IPS-20b (cell line): Measurements from ENCODE around the gene SSBP3.
"Not testable (repeated sequence)": the region's sequence is repeated elsewhere in the genome, so short reads cannot be mapped to it uniquely, and the experiment has no call there.

Source experiments
- H3K27ac ChIP-seq: one replicate; pipeline ENCODE4 v1.5.1; 2013; ENCODE audit warnings: low read length
- H3K27me3 ChIP-seq: 2 replicates; pipeline ENCODE4 v1.6.1; 2013; ENCODE audit warnings: mild to moderate bottlenecking, low read length, inconsistent platforms; ENCODE audit not compliant: insufficient read depth
- H3K36me3 ChIP-seq: 2 replicates; pipeline ENCODE4 v1.6.1; 2013; ENCODE audit warnings: low read depth, mild to moderate bottlenecking, inconsistent platforms, low read length, moderate library complexity; ENCODE audit not compliant: insufficient read depth
- H3K4me1 ChIP-seq: 2 replicates; pipeline ENCODE4 v1.6.1; 2013; ENCODE audit warnings: mild to moderate bottlenecking, control low read depth, inconsistent platforms, low read length, moderate library complexity; ENCODE audit not compliant: insufficient read depth
- H3K4me3 ChIP-seq: 2 replicates; pipeline ENCODE4 v1.5.1; 2013; ENCODE audit warnings: mild to moderate bottlenecking, low read length, inconsistent platforms
- H3K9ac ChIP-seq: 2 replicates; pipeline ENCODE4 v1.6.1; 2013; ENCODE audit warnings: low read depth, mild to moderate bottlenecking, inconsistent platforms, low read length, moderate library complexity
- H3K9me3 ChIP-seq: 2 replicates; pipeline ENCODE4 v1.6.1; 2013; ENCODE audit warnings: mild to moderate bottlenecking, low read depth, low read length, inconsistent platforms; ENCODE audit not compliant: insufficient read depth

Gene SSBP3

GRCh38 chr1:54207896-54208295 lies 198.3 kb downstream of the SSBP3 start:
- H3K4me1 ChIP-seq, H3K9me3 ChIP-seq, H3K27ac ChIP-seq, H3K27me3 ChIP-seq, H3K4me3 ChIP-seq, H3K9ac ChIP-seq: not testable (repeated sequence)
- peaks cover 82% of the 10 kb centered on the region for H3K36me3 ChIP-seq

GRCh38 chr1:54207287-54207686 lies 198.9 kb downstream of the SSBP3 start:
- H3K9me3 ChIP-seq = no peaks in the 10 kb centered on the region
- H3K36me3 ChIP-seq = peaks cover 82% of the 10 kb centered on the region
- H3K27ac ChIP-seq = no peak overlapping the region

GRCh38 chr1:54204199-54204598 lies 202.0 kb downstream of the SSBP3 start:
- H3K4me3 ChIP-seq = no peak overlapping the region
- no peaks in the 10 kb centered on the region for H3K27me3 ChIP-seq
- peaks cover 57% of the 10 kb centered on the region for H3K36me3 ChIP-seq
- H3K4me1 ChIP-seq = peaks cover 6% of the 10 kb centered on the region; the same call in 1 of the 2 replicates
- no peak overlapping the region for H3K27ac ChIP-seq
- no peaks in the 10 kb centered on the region for H3K9me3 ChIP-seq
- H3K9ac ChIP-seq = no peak overlapping the region

More at GRCh38 chr1:54207287-54207686, 198.9 kb downstream of the SSBP3 start:
- no peaks in the 10 kb centered on the region for H3K27me3 ChIP-seq
- H3K4me1 ChIP-seq = no peaks in the 10 kb centered on the region
- no peak overlapping the region for H3K4me3 ChIP-seq
- H3K9ac ChIP-seq = no peak overlapping the region

- H3K4me3 ChIP-seq = peak overlapping the region; percentile 95
- peak overlapping the region; percentile 87 for H3K9ac ChIP-seq
- peak overlapping the region; percentile 5 for H3K27ac ChIP-seq
- H3K36me3 ChIP-seq = peaks cover 26% of the 10 kb centered on the region
- no peaks in the 10 kb centered on the region for H3K27me3 ChIP-seq
- H3K9me3 ChIP-seq = no peaks in the 10 kb centered on the region
- H3K4me1 ChIP-seq = peaks cover 6% of the 10 kb centered on the region; the same call in 1 of the 2 replicates
Observed at GRCh38 chr1:54200519-54200997, 205.6 kb downstream of the SSBP3 start.

GRCh38 chr1:54199765-54200518 lies 206.3 kb downstream of the SSBP3 start, which contains the start of the genes CYB5RL and MRPL37:
Gene CYB5RL, minus strand, starts transcription at chr1:54200030. Its CDS starts 4,414 bp downstream, at chr1:54195616.
Gene MRPL37, plus strand, starts transcription at chr1:54200167. Its CDS starts 77 bp downstream, at chr1:54200244.
- Histone ChIP-seq H3K9ac (peak within 1 kb of the TSS; percentile 87), H3K4me1 (peaks cover 6% of the 10 kb centered on the region; the same call in 1 of the 2 replicates), H3K4me3 (peak within 1 kb of the TSS; percentile 95), H3K27me3 (no peaks in the 10 kb centered on the region), H3K9me3 (no peaks in the 10 kb centered on the region), H3K27ac (peak within 1 kb of the TSS; percentile 5), H3K36me3 (peaks cover 25% of the 10 kb centered on the region)

- peaks cover 6% of the 10 kb centered on the region; the same call in 1 of the 2 replicates for H3K4me1 ChIP-seq
- no peaks in the 10 kb centered on the region for H3K9me3 ChIP-seq
- peak overlapping the region; percentile 95 for H3K4me3 ChIP-seq
- H3K27me3 ChIP-seq = no peaks in the 10 kb centered on the region
- peak overlapping the region; percentile 87 for H3K9ac ChIP-seq
- H3K27ac ChIP-seq = no peak overlapping the region
- H3K36me3 ChIP-seq = peaks cover 21% of the 10 kb centered on the region
Observed at GRCh38 chr1:54199151-54199764, 206.9 kb downstream of the SSBP3 start.

GRCh38 chr1:54193453-54193852 lies 212.7 kb downstream of the SSBP3 start:
- no peaks in the 10 kb centered on the region for H3K4me1 ChIP-seq
- no peaks in the 10 kb centered on the region for H3K9me3 ChIP-seq
- no peak overlapping the region for H3K27ac ChIP-seq
- H3K9ac ChIP-seq = no peak overlapping the region
- H3K27me3 ChIP-seq = no peaks in the 10 kb centered on the region
- peaks cover 22% of the 10 kb centered on the region for H3K36me3 ChIP-seq
- no peak overlapping the region for H3K4me3 ChIP-seq

GRCh38 chr1:54191525-54191924 lies 214.7 kb downstream of the SSBP3 start:
- H3K27ac ChIP-seq = no peak overlapping the region
- peaks cover 22% of the 10 kb centered on the region for H3K36me3 ChIP-seq

GRCh38 chr1:54190526-54190925 lies 215.7 kb downstream of the SSBP3 start:
- no peaks in the 10 kb centered on the region for H3K27me3 ChIP-seq
- peaks cover 22% of the 10 kb centered on the region for H3K36me3 ChIP-seq
- H3K4me1 ChIP-seq = no peaks in the 10 kb centered on the region
- H3K9me3 ChIP-seq = no peaks in the 10 kb centered on the region
- no peak overlapping the region for H3K9ac ChIP-seq
- H3K27ac ChIP-seq = no peak overlapping the region
- H3K4me3 ChIP-seq = no peak overlapping the region

More at GRCh38 chr1:54191525-54191924, 214.7 kb downstream of the SSBP3 start:
- Histone ChIP-seq H3K27me3 (no peaks in the 10 kb centered on the region), H3K9ac (no peak overlapping the region), H3K4me3 (no peak overlapping the region), H3K4me1 (no peaks in the 10 kb centered on the region), H3K9me3 (no peaks in the 10 kb centered on the region)

GRCh38 chr1:54188291-54188690 lies 217.9 kb downstream of the SSBP3 start:
- peaks cover 10% of the 10 kb centered on the region for H3K36me3 ChIP-seq
- no peak overlapping the region for H3K4me3 ChIP-seq
- no peak overlapping the region for H3K9ac ChIP-seq
- no peaks in the 10 kb centered on the region for H3K4me1 ChIP-seq
- H3K9me3 ChIP-seq = no peaks in the 10 kb centered on the region
- no peaks in the 10 kb centered on the region for H3K27me3 ChIP-seq
- no peak overlapping the region for H3K27ac ChIP-seq

GRCh38 chr1:54186056-54186455 lies 220.1 kb downstream of the SSBP3 start:
- H3K9me3 ChIP-seq = no peaks in the 10 kb centered on the region
- no peaks in the 10 kb centered on the region for H3K27me3 ChIP-seq
- H3K9ac ChIP-seq = no peak overlapping the region
- peaks cover 6% of the 10 kb centered on the region; the same call in 1 of the 2 replicates for H3K36me3 ChIP-seq
- no peak overlapping the region for H3K27ac ChIP-seq
- no peak overlapping the region for H3K4me3 ChIP-seq
- H3K4me1 ChIP-seq = no peaks in the 10 kb centered on the region
